ENCODE measurements around the gene TNPO1.

Gene TNPO1

GRCh38 chr5:72895758-72896157 is 79.3 kb downstream of the TNPO1 start:
- no peak overlapping the region for H3K4me3 ChIP-seq (ENCODE audit: low read length)
- no peaks in the 10 kb centered on the region for H3K9me3 ChIP-seq (replicated peaks; ENCODE audit: insufficient read depth, low read length)
- H3K27me3 ChIP-seq (replicated peaks; ENCODE audit: insufficient read depth, low read length), result no peaks in the 10 kb centered on the region
- H3K79me2 ChIP-seq (ENCODE audit: low read length), result peaks cover 10% of the 10 kb centered on the region
- H4K20me1 ChIP-seq (ENCODE audit: insufficient read depth, low read length), result no peaks in the 10 kb centered on the region
- no peaks in the 10 kb centered on the region for H3F3A ChIP-seq (ENCODE audit: insufficient read depth, low read length)
- H3K9ac ChIP-seq (ENCODE audit: low read length), result no peak overlapping the region
- no peak overlapping the region for H3K4me2 ChIP-seq (ENCODE audit: low read depth, low read length)
- no peak for DNase-seq
- no peak overlapping the region for H3K27ac ChIP-seq (ENCODE audit: low read length)
- H3K36me3 ChIP-seq (replicated peaks; ENCODE audit: insufficient read depth, low read length), result peaks cover 3% of the 10 kb centered on the region; the same call in 1 of the 2 replicates
- H3K4me1 ChIP-seq (ENCODE audit: low read length), result no peaks in the 10 kb centered on the region
- H2AFZ ChIP-seq (ENCODE audit: low read length), result no peak overlapping the region
- TF ChIP-seq CTCF (IDR thresholded peaks at IDR 0.05; ENCODE audit: low read length), result no peak
- no peak for TF ChIP-seq EZH2phosphoT487 (IDR thresholded peaks at IDR 0.05; ENCODE audit: low read length)
- TF ChIP-seq EZH2 (optimal IDR thresholded peaks at IDR 0.05; ENCODE audit: low read depth, low read length), result no peak
- no peaks in the 10 kb centered on the region for H3K9me2 ChIP-seq (replicated peaks; ENCODE audit: insufficient read depth, low read length)

DNA sequence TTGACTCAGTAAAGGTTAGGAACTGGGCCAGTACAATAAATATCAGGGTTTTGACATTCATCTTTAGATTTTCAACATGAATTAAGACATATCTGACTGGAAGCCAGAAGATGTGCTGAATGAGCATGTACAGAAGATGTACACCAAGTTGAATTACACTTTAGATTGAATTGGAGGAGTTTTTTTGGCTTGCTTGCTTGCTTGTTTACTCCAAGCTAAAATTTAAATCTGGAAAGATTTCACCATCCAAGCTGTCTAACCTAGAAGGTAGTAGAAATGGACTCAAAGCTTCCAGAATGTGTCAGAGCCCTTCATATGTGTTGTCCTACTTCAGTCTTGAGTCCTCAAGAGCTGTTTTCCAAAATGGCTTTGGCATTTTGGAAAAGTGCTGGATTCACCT is 90.3 kb downstream of the TNPO1 start:
- Histone ChIP-seq H3K4me2 (ENCODE audit: low read depth, low read length) (no peak overlapping the region), H3K27me3 (replicated peaks; ENCODE audit: insufficient read depth, low read length) (no peaks in the 10 kb centered on the region), H4K20me1 (ENCODE audit: insufficient read depth, low read length) (no peaks in the 10 kb centered on the region; the same call in 1 of the 2 replicates), H3K4me1 (ENCODE audit: low read length) (no peaks in the 10 kb centered on the region), H3K9me2 (replicated peaks; ENCODE audit: insufficient read depth, low read length) (no peaks in the 10 kb centered on the region), H3K36me3 (replicated peaks; ENCODE audit: insufficient read depth, low read length) (peaks cover 11% of the 10 kb centered on the region; the same call in 1 of the 2 replicates), H3K27ac (ENCODE audit: low read length) (no peak overlapping the region), H3K79me2 (ENCODE audit: low read length) (no peaks in the 10 kb centered on the region), H2AFZ (ENCODE audit: low read length) (no peak overlapping the region), H3F3A (ENCODE audit: insufficient read depth, low read length) (no peaks in the 10 kb centered on the region), H3K9me3 (replicated peaks; ENCODE audit: insufficient read depth, low read length) (no peaks in the 10 kb centered on the region), H3K9ac (ENCODE audit: low read length) (no peak overlapping the region), H3K4me3 (ENCODE audit: low read length) (no peak overlapping the region)
- DNase-seq, result no peak
- TF ChIP-seq EZH2 (optimal IDR thresholded peaks at IDR 0.05; ENCODE audit: low read depth, low read length) (no peak), EZH2phosphoT487 (IDR thresholded peaks at IDR 0.05; ENCODE audit: low read length) (no peak), CTCF (IDR thresholded peaks at IDR 0.05; ENCODE audit: low read length) (no peak)

DNA sequence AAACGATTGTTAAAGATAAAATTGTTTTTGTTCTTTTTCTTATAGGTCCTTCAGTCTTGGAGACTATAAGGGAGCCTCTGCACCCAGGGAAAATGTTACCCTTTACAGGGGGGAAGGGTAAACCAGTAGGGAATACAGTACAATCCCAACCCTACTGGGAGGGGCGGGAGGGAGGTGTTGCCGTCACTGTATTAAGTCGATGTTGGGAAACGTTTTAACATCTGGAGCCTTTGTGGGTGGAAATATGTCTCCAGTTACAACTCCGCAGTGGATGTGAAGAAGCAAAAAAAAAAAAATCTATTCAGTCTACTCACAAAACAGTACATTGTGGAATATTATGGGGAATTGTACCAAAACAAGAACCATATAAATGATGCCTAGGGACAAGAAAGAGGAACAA is 92.2 kb downstream of the TNPO1 start:
- Histone ChIP-seq H3K9ac (ENCODE audit: low read length) (no peak overlapping the region), H2AFZ (ENCODE audit: low read length) (no peak overlapping the region), H3K4me1 (ENCODE audit: low read length) (no peaks in the 10 kb centered on the region), H3K9me3 (replicated peaks; ENCODE audit: insufficient read depth, low read length) (no peaks in the 10 kb centered on the region), H3K36me3 (replicated peaks; ENCODE audit: insufficient read depth, low read length) (peaks cover 5% of the 10 kb centered on the region; the same call in 1 of the 2 replicates), H3K4me2 (ENCODE audit: low read depth, low read length) (no peak overlapping the region), H3K27ac (ENCODE audit: low read length) (no peak overlapping the region), H3K9me2 (replicated peaks; ENCODE audit: insufficient read depth, low read length) (no peaks in the 10 kb centered on the region), H3K79me2 (ENCODE audit: low read length) (no peaks in the 10 kb centered on the region), H3K4me3 (ENCODE audit: low read length) (no peak overlapping the region), H4K20me1 (ENCODE audit: insufficient read depth, low read length) (no peaks in the 10 kb centered on the region), H3K27me3 (replicated peaks; ENCODE audit: insufficient read depth, low read length) (no peaks in the 10 kb centered on the region), H3F3A (ENCODE audit: insufficient read depth, low read length) (no peaks in the 10 kb centered on the region)
- TF ChIP-seq CTCF (IDR thresholded peaks at IDR 0.05; ENCODE audit: low read length), result no peak
- TF ChIP-seq EZH2phosphoT487 (IDR thresholded peaks at IDR 0.05; ENCODE audit: low read length), result no peak
- TF ChIP-seq EZH2 (optimal IDR thresholded peaks at IDR 0.05; ENCODE audit: low read depth, low read length), result no peak
- no peak for DNase-seq
